ENCODE measurements around the gene ZNF622.
A peak's percentile ranks its signal among the peaks of the same experiment; 100 is the strongest.

- no peak for TF ChIP-seq U2AF1 (optimal IDR thresholded peaks at IDR 0.05; ENCODE audit: low read depth, low read length)
- TF ChIP-seq BCLAF1 (IDR thresholded peaks at IDR 0.05) = no peak
- no peak for TF ChIP-seq IRF1 (CRISPR knock-in tag; IDR thresholded peaks at IDR 0.05; ENCODE audit: low read depth)
- no peak for TF ChIP-seq ZNF75D (CRISPR knock-in tag; IDR thresholded peaks at IDR 0.05; ENCODE audit: borderline replicate concordance)
- peak; percentile 72 for TF ChIP-seq CTCF (CRISPR knock-in tag; IDR thresholded peaks at IDR 0.05)
- no peak for TF ChIP-seq ELF1 (CRISPR knock-in tag; IDR thresholded peaks at IDR 0.05)
Measured at GRCh38 chr5:16456103-16456832, 9.3 kb downstream of the ZNF622 start.

Measured in HepG2 (cell line).